ENCODE measurements around the gene TMTC1.

The TMTC1 gene

DNA sequence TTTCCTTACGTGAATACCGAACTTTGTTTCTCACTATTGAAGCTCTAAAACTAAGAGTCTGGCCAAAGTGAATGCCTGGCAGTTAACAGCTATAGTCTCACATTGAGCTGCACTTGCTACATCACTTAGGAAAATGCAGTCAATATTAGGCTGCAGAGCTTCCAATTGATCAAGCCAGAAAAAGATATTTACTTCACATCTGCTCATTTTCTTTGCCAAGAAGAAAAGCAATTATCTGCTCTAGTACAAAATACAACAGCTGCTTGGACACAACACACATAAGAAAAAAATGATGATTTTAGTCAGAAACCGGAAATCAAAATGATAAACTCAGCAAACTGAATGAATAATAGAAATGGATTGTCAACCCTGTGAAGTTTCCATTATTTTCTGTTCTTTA is 45.4 kb downstream of the TMTC1 start:
- H3K36me3 ChIP-seq (ENCODE audit: control insufficient read depth, insufficient read depth, low read length): no peaks in the 10 kb centered on the region
- no peaks in the 10 kb centered on the region for H3K27me3 ChIP-seq (ENCODE audit: control insufficient read depth, insufficient read depth, low read length)
- H3K4me3 ChIP-seq (ENCODE audit: low read depth, low read length): no peak overlapping the region
- H3K4me1 ChIP-seq (ENCODE audit: control insufficient read depth, insufficient read depth, low read length): peaks cover 7% of the 10 kb centered on the region
- H3K27ac ChIP-seq (ENCODE audit: low read depth, low read length): no peak overlapping the region
- no peak overlapping the region for H3K9ac ChIP-seq (ENCODE audit: low read length)
- no peaks in the 10 kb centered on the region for H3K9me3 ChIP-seq (ENCODE audit: control insufficient read depth, insufficient read depth, low read depth, low read length)

DNA sequence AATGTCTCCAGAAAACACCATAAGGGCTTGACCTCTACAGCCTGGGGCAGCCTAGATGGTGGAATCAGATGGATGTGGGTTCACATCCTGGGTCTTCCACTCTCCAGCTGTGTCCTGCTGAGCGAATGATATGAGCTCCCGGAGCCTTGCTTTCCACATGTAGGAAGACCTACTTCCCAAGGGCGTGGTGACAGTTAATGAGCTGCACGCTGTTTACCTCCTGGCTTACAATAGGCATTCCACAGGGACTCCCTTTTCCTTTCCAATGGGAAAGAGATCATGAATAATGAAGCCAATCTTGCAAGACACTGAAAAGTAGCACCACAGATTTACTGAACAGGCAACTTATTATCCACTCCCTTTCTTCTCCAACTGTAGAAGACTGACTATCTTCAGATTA is 46.1 kb downstream of the TMTC1 start:
- Histone ChIP-seq H3K4me1 (ENCODE audit: control insufficient read depth, insufficient read depth, low read length) (peaks cover 2% of the 10 kb centered on the region), H3K27me3 (ENCODE audit: control insufficient read depth, insufficient read depth, low read length) (no peaks in the 10 kb centered on the region), H3K4me3 (ENCODE audit: low read depth, low read length) (no peak overlapping the region), H3K9ac (ENCODE audit: low read length) (no peak overlapping the region), H3K27ac (ENCODE audit: low read depth, low read length) (no peak overlapping the region), H3K36me3 (ENCODE audit: control insufficient read depth, insufficient read depth, low read length) (no peaks in the 10 kb centered on the region), H3K9me3 (ENCODE audit: control insufficient read depth, insufficient read depth, low read depth, low read length) (no peaks in the 10 kb centered on the region)

DNA sequence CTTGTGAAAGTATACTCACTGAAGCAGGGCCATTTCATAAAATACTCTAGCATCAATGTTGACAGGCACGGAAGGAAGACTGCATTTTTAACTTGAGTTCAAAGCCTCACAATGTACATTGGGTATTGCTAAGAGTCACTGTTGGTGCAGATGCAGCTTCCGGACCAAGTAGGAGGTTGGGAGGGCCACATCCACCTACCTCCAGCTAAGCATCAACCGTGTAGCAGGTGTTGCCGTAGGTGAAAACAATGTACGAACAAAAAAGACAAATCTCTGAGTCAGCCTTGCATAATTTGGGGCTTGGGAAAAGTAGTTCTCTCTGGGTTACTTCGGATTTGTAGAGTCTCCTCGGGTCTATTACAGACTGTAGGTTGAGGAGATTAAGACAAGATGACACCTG is 48.1 kb downstream of the TMTC1 start:
- Histone ChIP-seq H3K27me3 (ENCODE audit: control insufficient read depth, insufficient read depth, low read length) (no peaks in the 10 kb centered on the region), H3K4me3 (ENCODE audit: low read depth, low read length) (no peak overlapping the region), H3K27ac (ENCODE audit: low read depth, low read length) (no peak overlapping the region), H3K4me1 (ENCODE audit: control insufficient read depth, insufficient read depth, low read length) (no peaks in the 10 kb centered on the region), H3K36me3 (ENCODE audit: control insufficient read depth, insufficient read depth, low read length) (no peaks in the 10 kb centered on the region), H3K9ac (ENCODE audit: low read length) (no peak overlapping the region), H3K9me3 (ENCODE audit: control insufficient read depth, insufficient read depth, low read depth, low read length) (no peaks in the 10 kb centered on the region)

DNA sequence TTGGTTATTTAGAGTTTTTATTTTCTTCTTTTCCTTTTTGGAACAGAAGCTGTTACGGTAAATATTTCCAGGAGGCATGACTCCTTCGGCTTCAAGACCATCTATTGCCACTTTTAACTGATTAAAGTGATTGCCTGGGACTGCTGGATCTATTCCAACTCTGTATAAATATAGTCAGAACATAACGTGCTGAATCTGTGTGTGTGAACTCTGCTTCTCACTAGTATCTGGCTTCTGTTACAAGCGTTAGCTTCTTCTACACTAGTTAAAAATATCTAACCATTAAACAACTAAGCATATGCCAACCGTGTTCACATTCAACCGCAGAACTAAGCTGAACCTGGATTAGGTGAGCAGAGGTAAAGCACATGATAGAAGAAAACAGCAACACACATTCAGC is 49.0 kb downstream of the TMTC1 start:
- Histone ChIP-seq H3K9me3 (ENCODE audit: control insufficient read depth, insufficient read depth, low read depth, low read length) (no peaks in the 10 kb centered on the region), H3K4me3 (ENCODE audit: low read depth, low read length) (no peak overlapping the region), H3K36me3 (ENCODE audit: control insufficient read depth, insufficient read depth, low read length) (no peaks in the 10 kb centered on the region), H3K27ac (ENCODE audit: low read depth, low read length) (no peak overlapping the region), H3K27me3 (ENCODE audit: control insufficient read depth, insufficient read depth, low read length) (no peaks in the 10 kb centered on the region), H3K4me1 (ENCODE audit: control insufficient read depth, insufficient read depth, low read length) (no peaks in the 10 kb centered on the region), H3K9ac (ENCODE audit: low read length) (no peak overlapping the region)

DNA sequence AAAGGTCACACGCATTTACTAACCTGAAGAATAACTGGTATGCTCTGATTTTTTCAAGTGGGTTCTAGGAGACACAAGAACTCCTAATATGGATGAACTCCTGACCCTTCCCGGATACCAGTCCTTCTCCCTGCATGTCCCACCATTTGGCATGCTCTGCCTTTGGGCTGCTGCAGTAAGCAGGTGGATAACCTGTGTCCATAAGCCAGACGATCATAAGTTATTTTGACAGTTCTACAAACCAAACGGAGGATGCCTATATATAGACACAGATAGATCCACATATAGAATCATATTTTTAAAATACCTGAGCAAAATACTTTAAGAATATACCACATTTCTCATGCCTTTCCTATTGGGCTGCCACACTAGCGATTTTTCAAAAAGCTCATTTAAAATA is 49.4 kb downstream of the TMTC1 start:
- H3K27ac ChIP-seq (ENCODE audit: low read depth, low read length): no peak overlapping the region
- no peaks in the 10 kb centered on the region for H3K36me3 ChIP-seq (ENCODE audit: control insufficient read depth, insufficient read depth, low read length)

DNA sequence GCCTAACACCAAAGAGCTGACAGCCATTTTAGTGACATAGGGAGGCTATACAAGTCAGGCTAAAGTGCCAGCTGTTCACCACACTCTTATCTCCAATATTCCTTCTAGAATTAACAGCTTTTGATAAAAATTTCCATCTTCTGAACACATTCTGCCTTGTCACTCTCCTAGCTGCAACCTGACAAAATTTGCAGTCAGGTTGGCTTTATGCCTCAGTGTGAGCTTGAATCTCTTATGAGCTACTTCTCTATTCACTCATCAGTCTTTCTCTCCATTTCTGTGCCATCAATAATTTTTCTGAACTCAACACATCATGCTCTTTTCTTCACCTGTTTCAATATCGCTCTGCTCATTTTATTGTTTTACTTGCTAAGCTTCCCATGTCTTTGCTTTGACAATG is 50.2 kb downstream of the TMTC1 start:
- H3K4me1 ChIP-seq (ENCODE audit: control insufficient read depth, insufficient read depth, low read length): no peaks in the 10 kb centered on the region
- H3K4me3 ChIP-seq (ENCODE audit: low read depth, low read length): no peak overlapping the region
- H3K27me3 ChIP-seq (ENCODE audit: control insufficient read depth, insufficient read depth, low read length): no peaks in the 10 kb centered on the region
- no peak overlapping the region for H3K27ac ChIP-seq (ENCODE audit: low read depth, low read length)
- no peaks in the 10 kb centered on the region for H3K36me3 ChIP-seq (ENCODE audit: control insufficient read depth, insufficient read depth, low read length)
- H3K9me3 ChIP-seq (ENCODE audit: control insufficient read depth, insufficient read depth, low read depth, low read length): no peaks in the 10 kb centered on the region
- H3K9ac ChIP-seq (ENCODE audit: low read length): no peak overlapping the region

More for the DNA sequence above, 49.4 kb downstream of the TMTC1 start:
- Histone ChIP-seq H3K9me3 (ENCODE audit: control insufficient read depth, insufficient read depth, low read depth, low read length) (no peaks in the 10 kb centered on the region), H3K4me1 (ENCODE audit: control insufficient read depth, insufficient read depth, low read length) (no peaks in the 10 kb centered on the region), H3K27me3 (ENCODE audit: control insufficient read depth, insufficient read depth, low read length) (no peaks in the 10 kb centered on the region), H3K4me3 (ENCODE audit: low read depth, low read length) (no peak overlapping the region), H3K9ac (ENCODE audit: low read length) (no peak overlapping the region)

DNA sequence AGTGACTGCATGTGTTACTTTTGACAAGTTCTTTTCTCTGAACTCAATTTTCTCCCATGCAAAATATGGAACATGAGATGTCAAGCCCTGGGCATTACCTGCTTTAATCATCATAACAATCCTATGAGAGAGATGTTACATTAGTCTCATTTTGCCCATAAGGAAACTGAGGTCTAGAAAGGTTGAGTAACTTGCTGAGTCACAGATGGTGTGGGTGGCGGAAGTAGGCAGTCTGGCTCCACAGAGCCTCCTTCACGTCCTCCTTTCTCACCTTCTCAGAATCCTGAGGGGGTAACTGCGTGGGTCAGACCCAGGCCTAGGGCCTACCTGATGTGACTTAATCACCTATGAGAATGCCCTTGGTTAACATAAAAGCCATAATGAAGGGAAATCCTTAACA is 50.7 kb downstream of the TMTC1 start:
- Histone ChIP-seq H3K27ac (ENCODE audit: low read depth, low read length) (no peak overlapping the region), H3K36me3 (ENCODE audit: control insufficient read depth, insufficient read depth, low read length) (no peaks in the 10 kb centered on the region), H3K4me1 (ENCODE audit: control insufficient read depth, insufficient read depth, low read length) (no peaks in the 10 kb centered on the region), H3K9me3 (ENCODE audit: control insufficient read depth, insufficient read depth, low read depth, low read length) (no peaks in the 10 kb centered on the region), H3K4me3 (ENCODE audit: low read depth, low read length) (no peak overlapping the region), H3K27me3 (ENCODE audit: control insufficient read depth, insufficient read depth, low read length) (no peaks in the 10 kb centered on the region), H3K9ac (ENCODE audit: low read length) (no peak overlapping the region)

DNA sequence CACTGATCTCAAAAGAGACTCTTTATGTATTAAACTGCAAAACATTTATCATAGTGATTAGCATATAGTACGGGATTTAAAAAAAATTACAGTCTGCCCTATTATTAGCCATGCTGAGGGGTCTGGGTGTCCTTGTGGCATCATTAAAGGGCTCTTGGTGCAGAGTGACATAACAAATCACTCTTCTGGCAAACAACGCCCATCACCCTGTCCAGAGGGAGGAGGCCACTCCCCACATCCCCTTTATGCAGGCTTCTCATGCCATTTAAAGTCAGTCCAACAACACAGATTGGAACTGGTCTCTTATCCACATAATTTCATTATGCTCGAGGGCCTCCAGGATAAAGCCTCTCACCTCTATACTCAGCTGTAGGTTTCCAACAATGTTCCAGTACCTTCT is 51.1 kb downstream of the TMTC1 start:
- H3K4me1 ChIP-seq (ENCODE audit: control insufficient read depth, insufficient read depth, low read length): no peaks in the 10 kb centered on the region
- H3K9me3 ChIP-seq (ENCODE audit: control insufficient read depth, insufficient read depth, low read depth, low read length): no peaks in the 10 kb centered on the region
- H3K9ac ChIP-seq (ENCODE audit: low read length): no peak overlapping the region
- H3K36me3 ChIP-seq (ENCODE audit: control insufficient read depth, insufficient read depth, low read length): no peaks in the 10 kb centered on the region
- H3K4me3 ChIP-seq (ENCODE audit: low read depth, low read length): no peak overlapping the region
- no peaks in the 10 kb centered on the region for H3K27me3 ChIP-seq (ENCODE audit: control insufficient read depth, insufficient read depth, low read length)
- no peak overlapping the region for H3K27ac ChIP-seq (ENCODE audit: low read depth, low read length)

DNA sequence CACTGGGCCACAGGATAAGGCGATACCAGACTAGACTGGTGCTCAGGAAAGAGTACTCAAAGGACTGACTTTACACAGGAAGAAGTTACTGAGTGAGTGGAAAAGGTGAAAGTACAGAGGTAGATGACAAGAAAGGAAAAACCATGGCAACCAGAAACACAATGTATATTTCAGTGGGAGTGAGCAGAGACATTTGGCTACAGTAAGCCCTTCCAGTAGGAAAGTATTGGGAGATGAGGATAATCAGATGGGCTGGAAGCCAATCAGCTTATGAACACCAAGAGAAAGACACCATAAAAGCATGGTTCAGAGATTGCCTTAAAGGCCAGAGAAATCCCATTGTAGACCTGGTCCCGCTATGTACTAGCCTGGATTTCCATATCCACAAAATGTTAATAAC is 51.6 kb downstream of the TMTC1 start:
- no peak overlapping the region for H3K9ac ChIP-seq (ENCODE audit: low read length)
- no peaks in the 10 kb centered on the region for H3K9me3 ChIP-seq (ENCODE audit: control insufficient read depth, insufficient read depth, low read depth, low read length)
- H3K4me3 ChIP-seq (ENCODE audit: low read depth, low read length): no peak overlapping the region
- H3K27ac ChIP-seq (ENCODE audit: low read depth, low read length): no peak overlapping the region
- H3K27me3 ChIP-seq (ENCODE audit: control insufficient read depth, insufficient read depth, low read length): no peaks in the 10 kb centered on the region
- H3K4me1 ChIP-seq (ENCODE audit: control insufficient read depth, insufficient read depth, low read length): no peaks in the 10 kb centered on the region
- no peaks in the 10 kb centered on the region for H3K36me3 ChIP-seq (ENCODE audit: control insufficient read depth, insufficient read depth, low read length)

DNA sequence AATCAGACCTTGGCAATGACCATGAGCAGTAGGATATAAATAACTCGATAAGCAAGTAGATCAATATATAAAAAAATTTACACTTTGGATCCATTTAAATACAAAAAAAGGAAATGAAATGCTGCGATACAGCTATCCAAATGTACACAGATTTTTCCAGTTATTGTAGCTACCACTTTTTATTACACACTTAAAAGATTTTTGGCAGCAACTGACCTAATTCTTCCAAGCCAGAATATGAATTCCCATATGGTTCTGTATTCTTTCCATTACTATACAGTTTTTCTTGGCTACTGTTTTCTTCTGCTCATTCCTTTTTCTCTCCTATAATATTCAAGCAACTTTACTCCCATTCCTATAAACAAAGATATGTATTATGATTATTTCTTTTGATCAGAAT is 52.2 kb downstream of the TMTC1 start:
- Histone ChIP-seq H3K36me3 (ENCODE audit: control insufficient read depth, insufficient read depth, low read length) (no peaks in the 10 kb centered on the region), H3K9me3 (ENCODE audit: control insufficient read depth, insufficient read depth, low read depth, low read length) (no peaks in the 10 kb centered on the region), H3K9ac (ENCODE audit: low read length) (no peak overlapping the region), H3K4me3 (ENCODE audit: low read depth, low read length) (no peak overlapping the region), H3K4me1 (ENCODE audit: control insufficient read depth, insufficient read depth, low read length) (no peaks in the 10 kb centered on the region), H3K27me3 (ENCODE audit: control insufficient read depth, insufficient read depth, low read length) (no peaks in the 10 kb centered on the region), H3K27ac (ENCODE audit: low read depth, low read length) (no peak overlapping the region)

DNA sequence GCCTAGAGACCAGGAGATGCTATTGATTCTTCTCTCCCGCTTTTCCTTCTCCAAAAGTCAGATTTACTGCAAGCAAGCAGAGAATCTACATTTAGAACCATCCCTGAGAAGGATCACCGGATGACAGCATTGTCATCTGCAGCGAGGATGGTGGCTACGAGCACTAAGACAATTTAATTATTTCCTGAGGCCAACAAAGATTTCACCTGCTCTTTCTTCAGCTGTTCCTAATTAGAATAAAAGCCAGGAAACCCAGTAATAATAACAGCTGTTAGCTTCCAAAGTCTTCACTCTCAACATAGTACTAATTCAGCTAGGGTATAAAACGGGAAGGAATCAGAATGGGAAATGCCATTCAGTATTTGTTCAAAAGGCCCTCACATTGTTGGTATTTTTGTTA is 53.3 kb downstream of the TMTC1 start:
- Histone ChIP-seq H3K9me3 (ENCODE audit: control insufficient read depth, insufficient read depth, low read depth, low read length) (no peaks in the 10 kb centered on the region), H3K9ac (ENCODE audit: low read length) (no peak overlapping the region), H3K4me1 (ENCODE audit: control insufficient read depth, insufficient read depth, low read length) (no peaks in the 10 kb centered on the region), H3K27me3 (ENCODE audit: control insufficient read depth, insufficient read depth, low read length) (no peaks in the 10 kb centered on the region), H3K27ac (ENCODE audit: low read depth, low read length) (no peak overlapping the region), H3K4me3 (ENCODE audit: low read depth, low read length) (no peak overlapping the region), H3K36me3 (ENCODE audit: control insufficient read depth, insufficient read depth, low read length) (no peaks in the 10 kb centered on the region)

DNA sequence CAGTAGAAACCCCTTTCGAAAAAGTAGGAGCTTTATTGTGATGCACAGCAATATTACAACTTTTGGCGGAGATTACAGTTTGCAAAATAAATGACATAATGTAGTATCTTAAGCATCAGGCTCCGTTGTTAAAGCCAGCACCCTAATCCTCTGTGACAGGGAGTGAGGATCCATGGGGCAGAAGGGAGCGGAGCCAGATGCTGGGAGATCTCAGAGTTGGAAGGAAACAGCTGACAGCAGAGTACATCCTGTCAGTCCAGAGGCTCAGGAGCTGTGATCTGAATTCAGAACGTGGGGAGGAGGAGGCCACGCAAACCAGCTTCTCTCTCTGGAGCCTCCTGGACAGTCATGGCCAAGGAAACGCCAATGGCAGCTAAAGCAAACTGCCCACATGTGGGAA is 55.7 kb downstream of the TMTC1 start:
- Histone ChIP-seq H3K27ac (ENCODE audit: low read depth, low read length) (no peak overlapping the region), H3K27me3 (ENCODE audit: control insufficient read depth, insufficient read depth, low read length) (no peaks in the 10 kb centered on the region), H3K9ac (ENCODE audit: low read length) (no peak overlapping the region), H3K36me3 (ENCODE audit: control insufficient read depth, insufficient read depth, low read length) (no peaks in the 10 kb centered on the region), H3K9me3 (ENCODE audit: control insufficient read depth, insufficient read depth, low read depth, low read length) (no peaks in the 10 kb centered on the region), H3K4me3 (ENCODE audit: low read depth, low read length) (no peak overlapping the region), H3K4me1 (ENCODE audit: control insufficient read depth, insufficient read depth, low read length) (no peaks in the 10 kb centered on the region)

Data from HUES6 (cell line).